Right renal pelvis (tissue), 4 donors: ENCODE results near the gene NEBL. TPM values are rescaled to one million over a fixed set of nuclear protein-coding genes. Genes with fewer than 3 reads are reported as not detected.

Source experiments
- DNase-seq, 4 donors: peaks; one replicate each; pipeline ENCODE4 v3.0.0-alpha.2; 2013; ENCODE audit warnings: low read depth in 4 of 4, low spot score in 3 of 4, missing footprints in 1 of 4
- polyA plus RNA-seq, 4 donors: library from polyadenylated mRNA; unstranded; fragments of 120-200 nt; gene quantifications; one replicate each; pipeline ENCODE4 v1.2.1, GENCODE V29; 2013; ENCODE audit not compliant: insufficient read length in 4 of 4

The NEBL gene
- polyA plus RNA-seq, 4 donors, result 85.2 to 105 (median 90.0) TPM

- no peak for DNase-seq
Measured at GRCh38 chr10:20806487-20806886, 90.6 kb downstream of the NEBL start.

GRCh38 chr10:20797290-20797689, 99.8 kb downstream of the NEBL start:
- DNase-seq, result no peak

GRCh38 chr10:20795391-20795790, 101.7 kb downstream of the NEBL start:
- no peak for DNase-seq

GRCh38 chr10:20785174-20785573, 111.9 kb downstream of the NEBL start:
- no peak for DNase-seq

GRCh38 chr10:20778008-20778757, 118.9 kb downstream of the NEBL start:
- DNase-seq, result no peak

GRCh38 chr10:20776384-20777118, 120.6 kb downstream of the NEBL start:
- DNase-seq, result no peak

- no peak for DNase-seq
Measured at GRCh38 chr10:20771051-20771450, 126.1 kb downstream of the NEBL start.

GRCh38 chr10:20769481-20769880, 127.6 kb downstream of the NEBL start:
- DNase-seq, result no peak

- peak; percentile 10 to 22 (median 16) for DNase-seq
Measured at GRCh38 chr10:20768843-20769242, 128.3 kb downstream of the NEBL start.

- DNase-seq, result no peak
Measured at GRCh38 chr10:20767028-20767427, 130.1 kb downstream of the NEBL start.

GRCh38 chr10:20765066-20765465, 132.0 kb downstream of the NEBL start:
- no peak for DNase-seq

GRCh38 chr10:20760460-20760859, 136.7 kb downstream of the NEBL start:
- DNase-seq, result no peak

- DNase-seq, result no peak
Measured at GRCh38 chr10:20748551-20748950, 148.6 kb downstream of the NEBL start.

- DNase-seq, result no peak
Measured at GRCh38 chr10:20747782-20748181, 149.3 kb downstream of the NEBL start.

GRCh38 chr10:20746856-20747255, 150.3 kb downstream of the NEBL start:
- DNase-seq, result no peak

GRCh38 chr10:20745556-20746375, 151.3 kb downstream of the NEBL start:
- peak in 3 of 4 donors; percentile 3 to 18 (median 8) for DNase-seq

GRCh38 chr10:20744821-20745220, 152.3 kb downstream of the NEBL start:
- DNase-seq, result no peak

GRCh38 chr10:20743942-20744341, 153.2 kb downstream of the NEBL start:
- no peak for DNase-seq

GRCh38 chr10:20742737-20743541, 154.2 kb downstream of the NEBL start:
- DNase-seq, result no peak

GRCh38 chr10:20740120-20740519, 157.0 kb downstream of the NEBL start:
- no peak for DNase-seq
